ENCODE measurements around the gene NTM.
"Not testable (repeated sequence)": the region's sequence is repeated elsewhere in the genome, so short reads cannot be mapped to it uniquely, and the experiment has no call there.

NTM gene

DNA sequence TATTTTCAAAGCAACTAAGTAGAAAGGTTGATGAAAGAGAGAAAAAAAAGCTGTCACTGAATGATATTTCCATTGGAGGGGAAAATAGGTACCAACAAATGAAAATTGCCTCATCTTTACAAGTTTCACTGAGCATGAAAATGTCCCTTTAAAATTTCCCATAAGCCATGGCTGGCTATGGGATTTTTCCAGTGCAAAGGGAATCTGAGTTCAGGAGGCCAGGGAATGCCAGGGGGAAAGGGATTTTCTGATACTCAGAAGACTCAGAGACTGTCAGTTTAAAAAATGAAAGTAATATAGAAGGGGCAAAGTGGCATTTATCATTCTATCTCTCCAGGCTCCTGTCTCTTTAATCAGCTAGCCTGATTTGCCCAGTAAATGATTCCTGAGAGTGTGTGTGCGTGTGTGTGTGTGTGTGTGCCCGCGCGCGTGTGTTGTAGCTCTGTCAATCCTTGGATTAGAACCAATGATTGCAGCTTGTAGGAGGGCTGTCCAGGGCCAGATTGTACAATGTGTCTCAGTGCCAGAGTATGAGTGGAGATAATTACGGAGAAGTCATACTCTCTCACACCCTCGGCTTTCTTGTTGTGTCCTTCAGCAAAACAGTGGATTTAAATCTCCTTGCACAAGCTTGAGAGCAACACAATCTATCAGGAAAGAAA, at the start of gene NTM:
TSS of gene NTM (plus strand) at position 526 of the 662 bp plus-strand sequence.
- in situ Hi-C loops (cut with MboI; ENCODE audit: low sequenced_read_pairs) = no loop called here

DNA sequence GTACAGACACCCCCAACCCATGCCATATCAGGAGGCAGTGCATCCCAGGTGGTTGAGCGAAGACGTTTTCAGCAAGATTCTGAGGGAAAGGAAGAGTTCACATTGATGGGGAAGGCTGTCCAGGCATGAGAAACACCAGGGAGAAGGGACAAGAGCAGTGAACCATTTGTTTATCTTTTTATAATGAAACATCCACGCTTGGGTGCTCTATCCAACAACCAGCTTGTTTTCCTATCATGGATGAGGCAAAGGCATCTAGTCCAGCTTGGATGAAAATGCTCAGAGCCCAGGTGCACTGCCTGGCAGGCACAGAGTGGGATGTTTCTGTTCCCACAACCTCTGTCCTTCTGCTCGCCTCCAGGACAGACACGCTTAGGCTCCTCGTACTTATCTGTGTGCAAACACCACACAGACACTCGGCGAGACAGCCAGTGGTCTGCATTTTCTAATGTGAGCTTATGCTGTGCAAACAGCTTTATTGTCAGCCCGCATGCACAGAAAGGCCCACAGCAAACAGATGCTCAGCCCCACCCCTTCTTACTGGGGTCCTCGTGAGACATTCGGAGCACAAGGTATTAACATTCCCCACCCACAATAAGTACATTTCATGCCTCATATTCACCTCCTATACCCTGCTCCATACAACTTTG, 45.4 kb upstream of the NTM start:
- in situ Hi-C loops (cut with MboI; ENCODE audit: low sequenced_read_pairs) = no loop called here

DNA sequence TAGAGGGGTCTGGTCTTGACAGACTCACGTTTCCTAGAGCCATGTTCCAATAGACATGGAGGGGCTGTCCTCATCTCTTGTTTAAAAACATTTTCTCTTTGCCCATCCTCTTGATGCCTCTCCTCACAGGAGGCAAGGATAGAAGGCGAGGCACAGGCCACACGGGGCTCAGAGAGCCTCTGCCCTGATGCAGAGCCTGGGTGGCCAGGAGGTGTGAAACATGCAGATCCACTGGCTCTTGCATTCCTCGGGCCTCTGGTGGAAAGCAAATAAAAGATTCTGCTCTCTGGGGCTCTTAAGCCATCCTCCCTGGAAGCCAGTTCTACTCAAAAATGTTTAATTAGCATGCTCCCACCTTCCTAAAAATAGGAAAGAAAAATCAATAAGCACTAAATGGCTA, 43.6 kb upstream of the NTM start:
- in situ Hi-C loops (cut with MboI; ENCODE audit: low sequenced_read_pairs) = no loop called here

DNA sequence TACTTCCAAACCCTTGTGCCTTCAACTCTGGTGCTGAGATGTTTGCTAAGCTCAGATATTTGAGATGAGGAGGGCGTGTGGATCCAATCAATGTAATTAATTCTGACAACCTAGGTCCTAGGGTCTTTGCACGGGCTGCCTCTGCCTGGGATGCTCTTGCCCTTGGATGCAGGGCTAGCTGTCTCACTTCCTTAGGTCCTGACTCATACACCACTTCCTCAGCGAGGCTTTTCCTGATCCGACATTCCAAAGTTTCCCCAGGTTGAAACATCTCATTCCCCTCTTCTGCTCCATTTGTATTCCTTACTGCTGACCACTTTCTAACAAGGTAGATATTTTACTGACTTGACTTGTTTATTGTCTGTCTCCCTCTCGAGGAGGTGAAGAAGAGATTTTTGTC, 43.0 kb upstream of the NTM start:
- in situ Hi-C loops (cut with MboI; ENCODE audit: low sequenced_read_pairs) = no loop called here

DNA sequence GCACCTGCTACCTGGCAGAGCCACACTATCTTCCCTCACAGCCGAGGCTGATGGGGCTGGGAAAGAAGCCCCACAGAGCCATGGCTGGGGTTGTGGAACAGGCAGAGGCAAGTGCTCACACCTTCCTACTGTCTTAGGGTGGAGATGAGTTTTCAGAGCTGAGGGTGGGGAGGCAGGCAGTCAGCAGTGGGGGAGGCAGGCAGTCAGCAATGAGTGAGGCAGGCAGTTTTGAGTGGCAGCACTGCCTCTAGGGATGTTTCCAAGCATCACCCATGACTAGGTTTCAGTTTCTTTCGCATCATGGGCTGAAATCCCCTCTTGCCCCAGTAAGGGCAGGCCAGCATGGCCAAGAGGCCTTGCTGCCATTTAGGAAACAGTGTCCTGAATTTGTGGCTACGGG, 41.6 kb upstream of the NTM start:
- in situ Hi-C loops (cut with MboI; ENCODE audit: low sequenced_read_pairs) = no loop called here

DNA sequence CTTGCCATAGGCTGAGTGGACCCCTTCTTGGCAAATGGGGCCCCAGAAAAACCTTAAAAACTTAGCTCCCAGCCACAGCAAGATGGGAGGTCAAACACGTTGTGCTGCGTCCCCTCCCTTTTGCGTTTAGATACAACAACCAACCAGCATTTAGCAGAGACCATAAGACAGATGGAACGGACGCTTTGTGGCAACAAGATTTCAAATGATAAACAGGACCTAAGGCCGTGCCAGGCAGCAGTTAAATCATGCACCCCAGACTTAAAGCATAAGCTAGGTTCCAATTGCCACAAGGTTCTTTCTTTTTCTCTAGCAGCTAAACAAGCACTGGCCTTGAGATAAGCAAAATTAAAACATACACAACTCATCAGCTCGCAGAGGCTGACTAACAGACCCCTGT, 39.4 kb upstream of the NTM start:
- in situ Hi-C loops (cut with MboI; ENCODE audit: low sequenced_read_pairs) = no loop called here

DNA sequence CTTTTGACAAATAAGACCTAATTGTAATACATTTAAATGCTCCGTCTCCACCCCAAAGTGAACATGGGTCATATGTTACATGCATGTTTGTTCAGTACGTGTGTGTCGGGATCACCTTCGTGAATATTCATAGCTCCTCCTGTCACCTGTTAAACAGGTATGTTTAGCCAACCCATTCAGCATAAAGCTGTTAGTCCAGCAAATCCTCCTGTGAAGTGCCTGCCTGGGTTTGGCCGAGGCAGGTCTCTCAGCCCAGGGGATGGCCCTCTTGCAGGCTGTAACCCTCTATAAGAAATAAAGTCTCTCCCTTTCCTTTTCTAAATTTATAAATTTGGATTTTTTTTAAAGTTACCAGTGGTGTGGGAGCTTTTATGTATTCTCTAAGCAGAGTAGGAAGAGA, 38.9 kb upstream of the NTM start:
- in situ Hi-C loops (cut with MboI; ENCODE audit: low sequenced_read_pairs) = no loop called here

DNA sequence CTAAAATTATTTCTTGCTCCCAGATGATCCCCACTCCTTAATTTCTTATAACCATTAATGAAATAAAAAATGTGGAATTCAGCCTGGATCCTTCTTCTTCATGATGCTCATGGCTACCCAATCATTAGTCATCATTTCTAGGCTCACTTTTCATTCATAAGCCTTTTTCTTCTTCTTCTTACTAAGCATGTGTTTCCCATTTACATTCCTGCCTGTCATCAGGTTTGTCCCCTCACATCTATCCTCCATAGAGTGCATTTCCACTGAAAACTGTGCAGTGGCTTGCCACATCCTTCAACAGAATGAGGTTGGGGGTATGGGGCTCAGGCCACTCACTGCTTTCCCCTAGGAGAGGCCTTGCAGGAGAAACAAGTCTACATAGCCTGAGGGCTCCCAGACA, 35.8 kb upstream of the NTM start:
- in situ Hi-C loops (cut with MboI; ENCODE audit: low sequenced_read_pairs) = no loop called here

DNA sequence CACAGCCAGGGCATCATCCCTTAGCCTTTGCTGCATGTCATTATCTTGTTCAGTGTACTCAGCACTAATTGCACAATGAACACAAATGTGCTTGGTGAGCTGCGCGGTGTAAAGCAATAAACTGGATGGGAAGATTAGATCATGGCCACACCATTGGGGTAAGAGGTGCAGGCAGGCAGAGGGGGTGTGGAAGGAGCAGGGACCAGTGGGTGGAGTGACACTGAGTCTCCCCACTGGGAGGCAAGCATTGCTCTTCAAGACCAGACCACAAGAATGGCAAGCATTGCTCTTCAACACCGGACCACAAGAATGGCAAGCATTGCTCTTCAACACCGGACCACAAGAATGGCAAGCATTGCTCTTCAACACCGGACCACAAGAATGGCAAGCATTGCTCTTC, 28.5 kb upstream of the NTM start:
- in situ Hi-C loops (cut with MboI; ENCODE audit: low sequenced_read_pairs) = not testable (repeated sequence)

DNA sequence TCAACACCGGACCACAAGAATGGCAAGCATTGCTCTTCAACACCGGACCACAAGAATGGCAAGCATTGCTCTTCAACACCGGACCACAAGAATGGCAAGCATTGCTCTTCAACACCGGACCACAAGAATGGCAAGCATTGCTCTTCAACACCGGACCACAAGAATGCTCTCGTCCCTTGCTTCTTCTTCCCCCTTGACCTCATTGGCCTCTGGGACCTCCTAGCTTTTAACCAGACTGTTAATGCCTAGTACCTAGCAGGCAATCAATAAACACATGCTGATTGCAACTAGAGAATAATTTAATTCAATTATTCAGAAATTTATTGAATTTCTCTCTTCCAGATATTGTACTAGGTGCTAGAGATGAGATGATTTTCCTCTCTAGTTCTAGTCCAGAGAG, 28.0 kb upstream of the NTM start:
- in situ Hi-C loops (cut with MboI; ENCODE audit: low sequenced_read_pairs) = not testable (repeated sequence)

DNA sequence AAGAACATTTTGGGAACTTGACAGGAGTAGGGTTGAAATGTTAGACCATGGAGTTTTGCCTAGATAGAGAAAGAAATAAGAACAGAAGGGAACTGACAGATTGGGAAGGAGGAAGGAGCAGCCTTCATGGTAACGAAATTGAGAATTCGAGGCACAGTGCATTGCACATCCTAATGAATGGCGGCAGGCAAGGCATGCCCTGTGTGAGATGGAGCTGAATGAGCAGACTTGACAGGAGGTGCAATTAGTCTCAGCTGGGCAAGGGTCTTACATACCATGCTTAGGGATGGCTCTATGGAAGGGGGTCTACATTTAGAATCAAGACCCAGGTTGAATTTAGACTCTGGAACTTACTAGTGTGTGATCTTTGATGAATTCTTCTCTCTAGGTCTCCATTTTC, 25.0 kb upstream of the NTM start:
- in situ Hi-C loops (cut with MboI; ENCODE audit: low sequenced_read_pairs) = no loop called here

DNA sequence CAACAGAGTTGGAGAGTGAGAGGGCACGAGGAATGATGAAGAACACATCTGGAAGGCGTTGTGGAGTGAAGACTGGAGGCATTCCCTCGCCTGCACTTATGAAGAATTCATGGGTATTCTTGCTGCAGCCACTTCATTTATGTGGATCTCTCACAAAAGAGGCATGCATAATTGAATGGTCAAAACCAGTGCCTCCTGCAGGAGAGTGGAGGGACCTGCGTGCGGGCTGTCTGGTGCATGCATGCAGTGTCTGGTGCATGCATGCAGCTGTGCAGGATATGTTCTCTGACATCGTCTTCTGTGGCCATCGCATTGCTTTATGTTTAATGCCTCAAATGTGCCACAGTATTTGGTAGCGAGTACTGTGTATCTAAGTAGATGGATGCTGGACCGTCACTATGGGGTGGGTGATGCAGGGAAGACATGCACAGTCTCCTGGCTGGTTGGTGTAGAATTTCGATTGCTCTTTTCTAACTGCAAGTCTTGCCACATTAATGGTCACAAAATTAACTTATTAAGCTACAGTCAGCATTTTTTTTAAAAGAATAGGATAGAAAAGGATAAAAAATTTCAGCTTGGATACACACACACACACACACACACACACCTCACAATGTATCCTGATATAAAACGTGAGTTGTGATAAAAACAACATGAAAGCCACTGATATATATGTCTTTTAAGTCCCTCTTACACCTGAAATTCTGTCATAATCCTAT, 20.9 kb upstream of the NTM start:
- in situ Hi-C loops (cut with MboI; ENCODE audit: low sequenced_read_pairs) = no loop called here

DNA sequence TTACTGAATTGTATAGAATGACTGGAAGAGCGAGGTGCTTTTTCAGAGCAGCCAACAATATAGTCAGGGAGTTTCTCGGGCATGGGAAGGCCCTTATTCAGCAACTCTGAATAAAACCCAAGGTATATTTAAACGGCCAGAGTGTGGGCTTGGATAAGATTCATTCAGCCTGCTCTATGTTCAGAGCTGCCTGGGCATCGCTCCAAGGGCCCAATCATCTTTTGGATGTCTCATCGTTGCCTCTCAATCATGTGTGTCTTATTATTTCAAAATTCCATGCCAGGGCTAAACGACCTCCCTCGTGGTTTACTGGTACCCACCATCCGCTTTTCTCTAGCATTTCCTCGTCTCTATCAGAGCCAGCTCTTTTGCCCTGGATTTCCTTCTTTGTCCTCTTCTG, 19.5 kb upstream of the NTM start:
- in situ Hi-C loops (cut with MboI; ENCODE audit: low sequenced_read_pairs) = no loop called here

DNA sequence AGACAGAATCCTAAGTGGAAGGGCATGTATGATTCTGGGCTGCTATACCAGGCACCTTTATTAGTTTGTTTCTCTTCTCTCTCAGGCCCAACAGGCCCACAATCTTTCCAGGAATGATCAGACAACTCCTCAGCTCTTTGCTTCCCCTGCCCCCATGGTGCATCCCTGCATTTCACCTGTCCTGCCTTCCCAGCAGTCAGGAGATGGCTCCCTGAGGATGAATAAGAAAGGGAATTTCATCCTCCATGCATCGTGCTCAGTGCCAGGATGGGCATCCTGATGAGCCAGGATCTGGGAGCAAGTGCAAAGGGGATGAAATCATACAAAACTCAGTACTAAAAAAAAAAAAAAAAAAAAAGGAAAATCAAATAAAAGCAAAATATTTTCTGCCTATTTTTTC, 18.6 kb upstream of the NTM start:
- in situ Hi-C loops (cut with MboI; ENCODE audit: low sequenced_read_pairs) = no loop called here

DNA sequence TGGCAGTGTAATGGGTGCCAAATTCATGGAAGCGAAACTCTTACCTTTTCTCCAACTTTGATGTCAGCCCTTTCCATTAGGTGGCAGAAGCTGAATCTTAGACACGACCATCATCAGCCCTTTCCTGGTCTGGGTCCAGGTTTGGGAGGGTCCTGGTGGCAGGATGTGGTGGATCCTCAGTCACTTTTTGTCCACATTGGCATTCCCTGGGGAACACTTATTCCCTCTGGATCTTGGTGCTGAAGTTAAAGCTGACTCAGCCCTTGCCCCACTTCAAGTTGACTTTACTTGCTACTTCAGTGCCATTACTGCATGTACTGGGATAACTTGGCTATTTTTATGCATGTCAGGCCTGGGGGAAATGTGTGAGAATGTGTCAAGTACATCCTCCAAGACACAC, 16.6 kb upstream of the NTM start:
- in situ Hi-C loops (cut with MboI; ENCODE audit: low sequenced_read_pairs) = no loop called here

DNA sequence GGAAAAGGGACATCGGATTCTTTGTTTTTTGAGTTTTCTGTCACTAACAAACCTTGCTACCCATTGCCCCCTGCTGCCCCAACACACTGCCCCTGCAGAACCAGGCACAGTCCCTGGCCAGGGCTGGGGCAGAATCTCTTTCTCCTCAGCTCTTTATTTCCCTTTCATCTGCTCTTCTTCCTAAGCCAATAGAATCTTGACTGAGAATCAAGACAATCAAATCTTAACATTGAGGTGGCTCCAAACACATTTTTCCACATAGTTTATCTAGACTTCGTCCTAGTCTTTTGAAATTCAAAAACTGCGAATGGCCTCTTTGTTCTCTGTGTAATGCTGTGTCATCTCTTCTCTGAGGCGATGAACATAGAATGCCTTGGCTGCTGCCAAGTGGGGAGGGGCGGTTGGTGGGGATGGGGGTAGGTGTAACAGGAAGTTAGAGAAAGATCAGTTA, 16.1 kb upstream of the NTM start:
- in situ Hi-C loops (cut with MboI; ENCODE audit: low sequenced_read_pairs) = no loop called here

DNA sequence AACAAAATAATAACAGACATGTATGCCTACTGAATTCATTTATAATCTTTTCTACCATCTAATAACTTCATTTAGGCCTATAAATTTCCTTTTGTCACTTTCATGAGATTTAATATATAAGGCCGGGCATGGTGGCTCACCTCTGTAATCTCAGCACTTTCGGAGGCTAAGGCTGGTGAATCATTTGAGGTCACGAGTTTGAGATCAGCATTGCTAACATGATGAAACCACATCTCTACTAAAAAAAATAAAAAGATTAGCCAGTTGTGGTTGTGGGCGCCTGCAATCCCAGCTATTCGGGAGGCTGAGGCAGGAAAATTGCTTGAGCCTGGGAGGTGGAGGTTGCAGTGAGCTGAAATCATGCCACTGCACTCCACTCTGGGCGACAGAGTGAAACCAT, 14.2 kb upstream of the NTM start:
- in situ Hi-C loops (cut with MboI; ENCODE audit: low sequenced_read_pairs) = no loop called here

DNA sequence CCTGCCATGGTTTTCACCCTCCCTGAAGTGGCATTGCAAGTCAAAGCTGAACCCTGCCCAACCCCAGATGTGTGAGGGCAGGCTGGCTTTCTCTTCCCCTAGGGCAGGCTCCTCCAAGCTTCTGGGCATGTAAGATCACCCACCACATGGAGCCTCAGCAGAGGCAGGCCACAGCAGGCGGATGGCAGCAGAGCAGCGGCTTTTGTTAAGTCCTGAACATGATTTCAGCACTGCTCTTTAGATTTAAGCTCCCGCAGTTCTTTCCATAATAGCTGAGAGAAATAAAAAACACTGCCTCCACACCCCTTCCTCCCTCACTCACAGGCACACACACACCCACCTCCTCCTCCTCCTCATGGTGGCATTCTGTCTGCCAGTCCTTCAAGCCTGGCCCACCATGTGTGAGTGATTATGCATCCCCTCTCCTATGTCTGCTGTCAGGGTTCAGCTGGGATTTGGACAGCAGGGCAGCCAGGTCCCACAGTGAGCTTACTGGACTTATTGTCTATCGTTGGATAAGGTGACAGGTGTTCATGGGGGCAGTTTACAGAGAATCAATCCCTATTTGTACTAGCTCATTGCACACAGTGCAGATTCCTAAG, 5.0 kb upstream of the NTM start:
- in situ Hi-C loops (cut with MboI; ENCODE audit: low sequenced_read_pairs) = no loop called here

DNA sequence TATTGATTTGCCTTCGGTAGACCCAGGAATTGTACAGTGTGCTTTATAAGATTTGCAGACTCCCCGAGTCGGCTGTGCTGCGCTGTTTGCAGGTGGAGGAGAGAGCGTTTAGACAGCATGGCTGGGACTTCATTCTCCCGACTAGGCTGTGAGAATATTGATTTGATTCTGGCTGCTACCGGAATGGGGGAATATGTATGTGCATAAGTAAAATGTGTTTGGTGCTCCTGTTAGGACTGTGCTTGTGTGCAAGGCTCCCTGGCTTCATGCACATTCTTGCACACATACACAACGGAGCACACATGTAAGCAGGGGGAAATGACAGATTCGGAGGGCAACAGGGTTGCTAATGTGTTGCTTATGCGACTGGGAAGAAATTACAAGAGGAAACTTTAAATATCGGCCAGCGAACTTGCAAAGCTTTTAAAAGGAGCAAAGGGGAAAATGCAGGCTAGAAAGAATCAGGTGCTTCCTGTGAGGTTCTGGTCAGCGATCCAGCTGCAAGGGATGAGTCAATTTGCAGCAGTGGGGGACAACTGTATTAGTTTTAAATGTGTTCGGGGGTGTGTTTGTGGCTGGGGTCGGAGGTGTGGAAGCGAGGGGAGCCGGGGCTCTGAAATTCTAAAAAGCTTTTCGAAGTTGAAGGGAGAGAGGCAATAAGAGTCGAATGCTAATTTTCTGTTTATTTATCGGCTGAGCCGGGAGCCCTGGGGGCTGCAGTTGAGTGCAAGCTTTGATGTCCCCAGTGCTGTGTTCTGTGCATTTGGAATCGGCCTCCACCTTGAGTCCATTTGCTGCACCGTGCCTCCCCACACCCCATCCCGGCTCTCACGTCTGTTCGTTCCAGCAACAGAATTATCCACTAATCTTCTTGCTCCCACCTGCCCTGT, 731 bp downstream of the NTM start:
- in situ Hi-C loops (cut with MboI; ENCODE audit: low sequenced_read_pairs) = no loop called here

DNA sequence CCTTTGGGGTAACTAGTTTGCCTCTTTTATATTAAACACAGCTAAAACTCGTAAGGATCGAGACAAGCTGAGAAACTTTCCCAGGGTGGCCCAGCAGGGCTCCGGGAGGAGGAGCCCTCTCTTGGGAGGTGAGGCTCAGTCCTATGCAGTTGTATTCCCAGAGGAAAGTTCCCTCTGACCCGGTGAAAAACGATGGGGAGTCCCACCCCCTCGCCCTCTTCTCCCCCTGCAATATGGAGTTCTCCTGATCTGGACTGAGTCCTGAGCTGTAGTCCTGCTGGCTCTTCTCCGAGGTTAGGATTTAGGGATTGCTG, 1.3 kb downstream of the NTM start:
- in situ Hi-C loops (cut with MboI; ENCODE audit: low sequenced_read_pairs) = no loop called here
